OCI-M2 (cell line): ENCODE results near the gene ARL13A.
"Not testable (repeated sequence)": the region's sequence is repeated elsewhere in the genome, so short reads cannot be mapped to it uniquely, and the experiment has no call there.

ENCODE experiments used
- DNase-seq: peaks from one replicate; lab custom pipeline; 2025; ENCODE audit not compliant: unreplicated experiment; lab: John Stamatoyannopoulos, UW

ARL13A gene

GRCh38 chrX:100969408-100969807 lies at the start of gene ARL13A:
TSS of gene ARL13A (plus strand) at chrX:100969708. CDS start at chrX:100973690, 3,982 bp downstream.
- no peak for DNase-seq

- DNase-seq: no peak
These were observed 45.1 kb upstream of the ARL13A start for GRCh38 chrX:100924375-100924774.

- no peak for DNase-seq
These were observed 43.1 kb upstream of the ARL13A start for GRCh38 chrX:100926453-100926852.

- no peak for DNase-seq
These were observed 40.6 kb upstream of the ARL13A start, which contains the start of gene XKRX for GRCh38 chrX:100928660-100929613. TSS of gene XKRX (minus strand) at chrX:100928917. CDS start at chrX:100928304, 613 bp downstream.

DNA sequence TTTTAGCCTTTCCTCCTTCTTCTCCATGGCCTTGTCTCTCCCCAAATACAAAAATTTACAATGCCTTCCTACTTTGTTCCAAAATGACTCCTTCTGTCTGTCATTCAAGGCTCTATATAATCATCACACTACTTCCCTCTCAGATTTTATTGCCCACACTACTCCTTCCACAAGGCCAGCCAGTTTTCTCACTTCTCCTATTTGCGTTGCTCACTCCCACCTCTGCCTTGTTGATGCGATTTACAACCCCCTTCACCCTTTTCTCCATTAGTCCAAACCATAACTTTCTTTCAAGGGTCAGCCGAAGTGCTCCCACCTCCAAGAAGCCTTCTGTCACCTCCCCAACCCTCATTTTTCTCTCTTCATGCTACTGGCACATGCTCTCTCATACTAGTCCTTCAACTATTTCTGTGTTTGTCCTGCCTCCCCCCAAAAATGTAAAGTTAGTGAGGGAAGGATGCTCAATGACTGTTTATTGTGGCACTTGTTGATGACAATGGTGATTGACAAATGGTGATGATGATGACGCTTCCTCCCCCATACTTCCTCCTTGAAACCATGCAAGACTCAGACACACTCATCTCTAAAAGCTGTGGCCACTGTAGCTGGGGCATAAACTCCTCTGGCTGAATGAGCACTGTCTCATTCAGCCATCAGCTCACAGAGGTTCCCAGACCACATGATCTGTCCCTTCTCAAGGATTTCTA lies 38.1 kb upstream of the ARL13A start:
- no peak for DNase-seq

GRCh38 chrX:100931925-100932285 lies 37.6 kb upstream of the ARL13A start:
- DNase-seq: no peak

GRCh38 chrX:100935767-100936166 lies 33.7 kb upstream of the ARL13A start:
- no peak for DNase-seq

DNA sequence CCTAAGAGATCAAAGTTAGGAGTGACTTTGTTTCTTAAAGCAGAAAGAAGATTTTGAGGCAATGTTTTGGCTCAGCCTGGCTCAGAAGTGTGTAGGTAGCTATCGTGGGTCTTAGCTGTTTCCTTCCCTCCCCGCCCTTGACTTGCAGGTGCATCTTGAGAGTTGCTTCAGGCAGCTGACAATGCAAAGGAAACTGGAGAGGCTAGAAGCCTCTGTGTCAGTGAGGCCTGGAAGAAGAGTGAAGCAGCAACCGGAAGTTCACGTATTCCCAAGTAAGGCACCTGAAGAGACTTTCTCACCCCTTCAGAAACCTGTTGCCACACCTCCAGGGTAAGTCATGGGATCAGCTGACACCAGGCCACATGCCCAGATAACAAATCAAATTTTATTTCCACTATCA lies 30.2 kb upstream of the ARL13A start:
- DNase-seq: no peak

DNA sequence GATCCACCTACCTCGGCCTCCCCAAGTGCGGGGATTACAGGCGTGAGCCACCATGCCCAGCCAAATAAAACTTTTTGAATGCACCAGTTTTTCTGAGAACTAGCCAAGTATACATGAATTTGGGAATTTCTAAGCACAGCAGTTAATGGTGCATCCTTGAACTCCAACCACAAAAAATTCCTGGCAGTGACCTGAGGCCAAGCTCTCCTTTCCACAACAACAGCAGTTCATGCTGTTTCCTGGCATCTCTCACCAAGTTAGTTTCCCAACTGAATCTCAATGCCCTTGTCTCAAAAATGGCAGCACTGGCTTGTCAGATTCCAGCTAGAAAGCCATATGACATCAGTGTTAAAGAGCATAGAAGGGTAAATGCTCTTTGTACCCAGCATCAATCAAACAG lies 24.9 kb upstream of the ARL13A start:
- DNase-seq: no peak

GRCh38 chrX:100946299-100946927 lies 23.1 kb upstream of the ARL13A start:
- DNase-seq: no peak

GRCh38 chrX:100948557-100948956 lies 21.0 kb upstream of the ARL13A start:
- no peak for DNase-seq

DNA sequence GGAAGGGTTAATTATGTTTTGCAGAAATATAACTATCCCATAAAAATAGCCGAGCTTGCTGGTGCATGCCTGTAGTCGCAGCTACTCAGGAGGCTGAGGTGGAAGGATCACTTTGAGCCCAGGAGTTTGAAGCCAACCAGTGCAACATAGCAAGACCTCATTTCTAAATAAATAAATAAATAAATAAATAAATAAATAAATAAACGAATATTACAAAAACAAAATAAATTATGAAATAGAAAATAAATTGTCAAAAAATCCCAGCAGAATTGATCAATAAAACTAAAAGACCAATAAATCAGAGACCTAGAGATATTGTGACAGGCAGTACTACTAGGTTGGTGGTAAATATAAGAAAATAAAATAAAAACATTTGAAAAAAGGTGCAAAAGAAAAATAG lies 6.7 kb upstream of the ARL13A start:
- DNase-seq: no peak

- DNase-seq: no peak
These were observed 5.1 kb upstream of the ARL13A start for GRCh38 chrX:100964362-100964761.

DNA sequence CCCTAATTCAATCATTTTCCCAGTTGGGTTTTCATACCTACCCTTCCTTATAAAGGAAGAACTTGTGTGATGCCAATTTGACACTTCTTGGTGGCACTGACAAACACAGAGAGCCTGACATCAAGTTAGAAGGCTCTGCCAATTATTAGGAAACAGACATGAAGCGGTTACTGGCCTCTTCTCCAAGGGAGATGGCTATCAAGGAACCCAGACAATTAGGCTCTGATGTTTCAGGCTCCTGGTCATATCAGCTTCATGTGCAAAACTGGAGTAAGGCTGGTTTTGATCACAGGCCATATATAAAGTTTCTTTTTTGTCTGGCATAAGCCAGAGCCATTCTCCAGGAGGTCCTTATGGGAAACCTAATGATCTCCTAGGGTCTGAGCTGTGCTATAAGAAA lies 428 bp downstream of the ARL13A start:
- no peak for DNase-seq

- DNase-seq: no peak
These were observed 3.9 kb downstream of the ARL13A start for GRCh38 chrX:100973411-100973810.

GRCh38 chrX:100975212-100975611 lies 5.7 kb downstream of the ARL13A start:
- DNase-seq: no peak

DNA sequence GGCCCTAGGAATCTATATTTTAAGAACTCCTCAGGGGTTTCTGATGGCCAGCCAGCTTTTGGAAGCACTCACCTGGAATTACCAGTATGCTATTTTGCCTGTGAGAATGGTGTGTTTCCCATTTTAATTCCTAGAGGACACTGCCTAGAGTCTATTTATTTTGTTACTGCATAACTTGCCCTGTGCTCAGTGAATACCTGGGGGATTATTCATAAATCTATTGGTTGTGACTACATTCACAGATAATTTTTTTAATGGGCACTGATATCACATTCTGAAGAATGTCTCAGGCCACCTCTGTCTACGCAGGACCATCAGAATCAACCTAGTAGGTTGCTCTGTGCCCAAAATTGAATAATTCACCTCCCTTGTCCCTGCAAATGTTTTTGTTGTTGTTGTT lies 6.7 kb downstream of the ARL13A start:
- DNase-seq: no peak

GRCh38 chrX:100979881-100980607 lies 10.5 kb downstream of the ARL13A start:
- DNase-seq: no peak

- DNase-seq: no peak
These were observed 11.3 kb downstream of the ARL13A start for GRCh38 chrX:100980608-100981497.

GRCh38 chrX:100981498-100981845 lies 12.0 kb downstream of the ARL13A start:
- not testable (repeated sequence) for DNase-seq
